Activated naive CD4-positive, alpha-beta T cell treated with anti-CD3 and anti-CD28 coated beads, Interleukin-2, amount 50 U/mL, for 72 hours (primary cell): ENCODE data around the gene SMYD1. TPM values are rescaled to one million over a fixed set of nuclear protein-coding genes. Genes with fewer than 3 reads are reported as not detected.
A peak's percentile ranks its signal among the peaks of the same experiment; 100 is the strongest.

Source experiments
- ATAC-seq, 2 donors: fragments of 150-1000 bp; cut with Tn5 transposase; 2 replicates each; pipeline ENCODE4 v1.10.0; 2021; ENCODE audit warnings: mild to moderate bottlenecking in 2 of 2, moderate library complexity in 2 of 2
- DNase-seq, 2 donors: peaks; one replicate each; pipeline ENCODE4 v3.0.0; 2021 to 2022; ENCODE audit warnings: low spot score in 2 of 2
- H3K27ac Mint-ChIP-seq, 2 donors: one replicate each; pipeline ENCODE4 v1.8.0; 2022; ENCODE audit warnings: mild to moderate bottlenecking in 2 of 2, mixed read lengths in 2 of 2
- H3K36me3 Mint-ChIP-seq, 2 donors: one replicate each; pipeline ENCODE4 v1.8.0; 2022; ENCODE audit warnings: mixed read lengths in 2 of 2
- H3K9me3 Mint-ChIP-seq, 2 donors: one replicate each; pipeline ENCODE4 v1.8.0; 2022; ENCODE audit warnings: mixed read lengths in 2 of 2
- total RNA-seq, 2 donors: library from RNA; stranded (reverse); gene quantifications; one replicate each; pipeline ENCODE4 v1.2.3, GENCODE V29; 2022

Gene SMYD1
- total RNA-seq, 2 donors from 2014 or later, result not detected

GRCh38 chr2:88051792-88052191 is 15.8 kb upstream of the SMYD1 start:
- ATAC-seq (no peak), DNase-seq (no peak)
- Mint-ChIP-seq H3K36me3 (peaks cover 35 to 37% of the 10 kb centered on the region in 2 donors), H3K9me3 (no peaks in the 10 kb centered on the region), H3K27ac (no peak overlapping the region)

GRCh38 chr2:88053296-88053695 is 14.3 kb upstream of the SMYD1 start:
- DNase-seq, result no peak
- Mint-ChIP-seq H3K9me3 (no peaks in the 10 kb centered on the region), H3K27ac (peak overlapping the region; percentile 5 to 98), H3K36me3 (peaks cover 35 to 37% of the 10 kb centered on the region in 2 donors)
- ATAC-seq, result no peak

DNA sequence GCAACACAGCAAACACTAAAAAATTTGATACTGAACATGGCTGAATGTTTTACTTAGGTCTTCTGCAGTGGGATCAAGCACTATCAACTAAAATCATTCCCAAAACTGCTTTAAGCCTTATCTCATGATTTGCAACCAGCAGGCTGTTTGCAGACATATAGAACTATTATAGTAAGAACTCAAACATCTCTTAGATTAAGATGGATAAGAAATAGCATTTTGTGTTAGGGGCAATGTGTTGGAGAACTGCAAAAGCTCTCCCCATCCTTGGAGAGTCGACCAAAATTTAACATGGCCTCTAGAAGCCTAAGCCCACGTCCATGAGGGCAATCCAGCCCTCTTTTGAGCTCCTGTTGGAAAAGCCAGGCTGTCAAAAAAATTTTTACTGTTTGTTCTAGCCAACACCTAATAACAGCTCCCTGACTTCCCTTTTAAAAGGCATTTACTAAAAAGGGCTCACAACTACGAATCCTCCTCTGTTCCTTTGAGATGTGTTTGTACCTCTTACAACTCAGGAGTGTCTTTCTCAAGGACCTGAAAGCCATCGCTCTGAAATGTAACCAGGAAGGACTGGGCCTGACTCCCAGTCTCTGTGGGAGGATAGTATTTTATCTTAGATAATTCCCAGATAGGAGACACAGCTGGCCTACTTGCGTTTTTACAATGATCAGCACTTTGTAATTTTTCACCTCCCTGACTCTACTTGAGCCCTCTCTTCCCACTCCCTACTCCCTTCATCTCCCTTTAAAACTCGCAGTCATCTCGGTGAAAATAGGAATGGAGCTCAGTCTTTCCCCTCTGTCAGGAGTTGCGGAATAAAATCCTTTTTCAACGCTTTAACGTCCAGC is 13.5 kb upstream of the SMYD1 start:
- no peak for ATAC-seq
- DNase-seq, result no peak
- Mint-ChIP-seq H3K27ac (peak overlapping the region; percentile 98), H3K36me3 (peaks cover 35 to 37% of the 10 kb centered on the region in 2 donors), H3K9me3 (no peaks in the 10 kb centered on the region)

DNA sequence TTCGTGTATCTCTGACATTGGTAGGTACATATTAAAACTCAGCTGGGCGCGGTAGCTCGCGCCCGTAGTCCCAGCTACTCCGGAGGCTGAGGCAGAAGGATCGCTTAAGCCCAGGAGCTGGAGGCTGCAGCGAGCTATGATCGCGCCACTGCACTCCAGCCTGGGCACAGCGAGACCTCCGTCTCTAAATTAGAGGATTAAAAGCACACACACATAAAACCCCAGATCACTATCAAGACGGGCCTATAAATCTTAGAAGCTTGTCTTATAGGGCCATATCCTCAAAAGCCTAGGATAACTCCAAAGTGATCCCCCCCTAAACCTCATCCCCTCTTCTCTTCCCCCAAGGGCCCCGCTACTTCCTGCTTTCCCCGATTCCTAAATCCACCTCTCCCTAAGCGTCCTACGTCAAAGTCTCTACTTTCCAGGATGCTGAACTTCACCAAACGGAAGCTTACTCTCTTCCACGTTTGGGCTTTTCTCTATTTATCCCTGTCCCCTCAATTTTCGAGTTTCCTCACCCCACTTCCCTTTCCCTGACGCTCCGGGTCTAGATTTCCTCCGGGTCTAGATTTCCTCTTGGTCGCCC is 12.7 kb upstream of the SMYD1 start:
- peak overlapping the region; percentile 98 for H3K27ac Mint-ChIP-seq
- DNase-seq (no peak), ATAC-seq (no peak)
- H3K9me3 Mint-ChIP-seq, result no peaks in the 10 kb centered on the region
- peaks cover 35 to 37% of the 10 kb centered on the region in 2 donors for H3K36me3 Mint-ChIP-seq

DNA sequence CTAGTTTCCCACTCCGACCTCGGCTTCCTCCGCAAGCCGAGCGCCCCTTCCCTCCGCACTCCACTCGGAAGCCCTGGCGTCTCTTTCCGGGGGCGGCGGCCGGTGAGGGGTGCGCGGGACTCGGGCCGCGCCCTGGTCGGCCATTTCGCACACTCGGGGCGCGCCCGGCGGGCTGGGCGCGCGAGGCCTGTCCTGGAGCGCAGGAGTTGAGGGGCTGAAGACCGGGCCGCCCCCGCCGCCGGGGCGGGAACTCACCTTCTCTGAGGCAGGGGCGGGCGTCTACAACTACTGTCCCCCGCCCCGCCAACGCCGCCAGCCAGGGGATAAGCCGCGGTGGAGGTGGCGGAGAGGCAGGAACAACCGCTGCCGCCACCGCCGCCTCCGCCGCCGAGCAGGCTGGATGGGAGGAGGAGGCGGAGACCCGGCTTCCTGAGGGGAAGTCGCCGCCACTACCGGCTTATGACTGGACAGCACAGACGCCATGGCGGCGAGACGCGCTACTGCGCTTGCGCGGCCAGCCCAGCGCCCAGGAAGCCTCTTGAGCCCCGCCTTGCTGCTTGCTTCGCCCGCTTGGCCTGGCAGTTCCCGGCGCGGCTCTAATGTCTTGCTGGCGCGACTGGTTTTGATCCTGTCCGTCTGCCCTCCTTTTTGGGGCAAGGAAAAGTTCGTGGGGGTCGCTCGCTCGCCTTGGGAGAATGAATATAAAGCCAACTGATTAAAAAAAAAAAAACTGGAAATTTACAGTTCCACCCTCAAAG is 12.1 kb upstream of the SMYD1 start, which contains the start of gene KRCC1:
KRCC1 (minus strand) TSS at position 413 of the 758 bp plus-strand sequence. CDS start 27,220 bp downstream, outside the sequence.
- peak within 1 kb of the TSS; percentile 98 for H3K27ac Mint-ChIP-seq
- DNase-seq (peak; percentile 87 to 95), ATAC-seq (peak; percentile 94 to 96)
- H3K9me3 Mint-ChIP-seq, result no peaks in the 10 kb centered on the region
- peaks cover 35 to 37% of the 10 kb centered on the region in 2 donors for H3K36me3 Mint-ChIP-seq

GRCh38 chr2:88057437-88057844 is 10.2 kb upstream of the SMYD1 start:
- DNase-seq (no peak), ATAC-seq (no peak)
- Mint-ChIP-seq H3K36me3 (peaks cover 30 to 32% of the 10 kb centered on the region in 2 donors), H3K9me3 (no peaks in the 10 kb centered on the region), H3K27ac (peak overlapping the region in 1 of 2 donors; percentile 98)

- no peaks in the 10 kb centered on the region for H3K9me3 Mint-ChIP-seq
- peaks cover 26 to 27% of the 10 kb centered on the region in 2 donors for H3K36me3 Mint-ChIP-seq
- ATAC-seq, result no peak
- no peak overlapping the region for H3K27ac Mint-ChIP-seq
- no peak for DNase-seq
Observed at GRCh38 chr2:88058191-88058590, 9.4 kb upstream of the SMYD1 start.

- H3K36me3 Mint-ChIP-seq, result peaks cover 7 to 10% of the 10 kb centered on the region in 2 donors
- H3K27ac Mint-ChIP-seq, result no peak overlapping the region
- ATAC-seq, result peak; percentile 32 to 39
Observed at GRCh38 chr2:88059979-88060906, 7.4 kb upstream of the SMYD1 start.

GRCh38 chr2:88060907-88061275 is 6.7 kb upstream of the SMYD1 start:
- ATAC-seq, result peak in 1 of 2 donors; percentile 17
- DNase-seq, result no peak
- no peak overlapping the region for H3K27ac Mint-ChIP-seq
- H3K9me3 Mint-ChIP-seq, result no peaks in the 10 kb centered on the region
- H3K36me3 Mint-ChIP-seq, result peaks cover 2 to 5% of the 10 kb centered on the region in 2 donors

More at GRCh38 chr2:88059979-88060906, 7.4 kb upstream of the SMYD1 start:
- DNase-seq, result no peak
- H3K9me3 Mint-ChIP-seq, result no peaks in the 10 kb centered on the region

GRCh38 chr2:88061295-88061694 is 6.3 kb upstream of the SMYD1 start:
- Mint-ChIP-seq H3K9me3 (no peaks in the 10 kb centered on the region), H3K36me3 (peaks cover 0 to 1% of the 10 kb centered on the region in 2 donors), H3K27ac (peak overlapping the region in 1 of 2 donors; percentile 29)
- DNase-seq (no peak), ATAC-seq (no peak)

- no peaks in the 10 kb centered on the region for H3K36me3 Mint-ChIP-seq
- no peaks in the 10 kb centered on the region for H3K9me3 Mint-ChIP-seq
- H3K27ac Mint-ChIP-seq, result no peak overlapping the region
- ATAC-seq (no peak), DNase-seq (no peak)
Observed at GRCh38 chr2:88066543-88066942, 1.1 kb upstream of the SMYD1 start.

DNA sequence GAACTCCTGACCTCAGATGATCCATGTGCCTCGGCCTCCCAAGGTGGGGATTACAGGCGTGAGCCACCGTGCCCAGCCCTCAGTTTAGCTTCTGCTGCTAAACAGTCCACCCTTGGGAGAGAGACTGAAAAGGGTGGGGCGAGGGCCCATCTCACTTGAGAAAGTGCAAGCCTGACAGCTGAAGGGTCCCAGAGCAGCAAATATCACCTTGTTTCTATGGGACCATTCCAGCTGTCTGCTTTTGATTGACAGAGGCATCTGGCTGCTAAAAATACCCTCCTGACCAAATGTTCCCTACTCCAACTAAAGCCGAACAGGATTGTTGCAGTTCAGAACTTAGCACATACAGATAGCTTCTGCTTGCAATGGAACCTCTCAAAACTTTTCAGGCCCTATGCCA is 436 bp upstream of the SMYD1 start:
- Mint-ChIP-seq H3K36me3 (no peaks in the 10 kb centered on the region), H3K27ac (no peak overlapping the region), H3K9me3 (no peaks in the 10 kb centered on the region)
- ATAC-seq, result no peak
- DNase-seq, result no peak

- Mint-ChIP-seq H3K9me3 (no peaks in the 10 kb centered on the region), H3K27ac (no peak overlapping the region), H3K36me3 (no peaks in the 10 kb centered on the region)
- no peak for DNase-seq
- no peak for ATAC-seq
Observed at GRCh38 chr2:88068044-88068443, 419 bp downstream of the SMYD1 start.

DNA sequence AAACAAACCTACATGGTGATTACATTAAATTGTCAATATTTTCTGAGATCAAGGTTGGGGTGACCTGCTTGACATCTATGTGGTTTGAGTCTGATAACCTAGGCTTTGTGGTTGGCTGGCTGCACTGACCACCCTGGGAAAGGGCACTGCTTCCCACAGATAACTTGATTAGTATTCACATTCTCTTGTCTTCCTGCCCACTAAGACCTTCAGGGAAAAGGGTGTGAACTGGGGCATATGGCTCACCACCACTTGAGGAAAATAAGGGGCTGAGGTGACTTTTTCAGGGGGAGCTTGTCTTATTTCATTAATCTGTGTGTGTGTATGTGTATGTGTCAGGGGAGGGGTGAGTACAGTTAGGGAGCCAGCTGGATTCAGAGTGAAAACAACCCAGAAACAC is 1.5 kb downstream of the SMYD1 start:
- Mint-ChIP-seq H3K9me3 (no peaks in the 10 kb centered on the region), H3K27ac (no peak overlapping the region), H3K36me3 (no peaks in the 10 kb centered on the region)
- no peak for DNase-seq
- ATAC-seq, result no peak

GRCh38 chr2:88070055-88070454 is 2.4 kb downstream of the SMYD1 start:
- no peaks in the 10 kb centered on the region for H3K9me3 Mint-ChIP-seq
- DNase-seq (no peak), ATAC-seq (no peak)
- H3K36me3 Mint-ChIP-seq, result no peaks in the 10 kb centered on the region
- no peak overlapping the region for H3K27ac Mint-ChIP-seq

- Mint-ChIP-seq H3K27ac (no peak overlapping the region), H3K36me3 (no peaks in the 10 kb centered on the region), H3K9me3 (no peaks in the 10 kb centered on the region)
- ATAC-seq, result no peak
- no peak for DNase-seq
Observed at GRCh38 chr2:88071365-88071764, 3.7 kb downstream of the SMYD1 start.
